CD4-positive, alpha-beta T cell treated with Interleukin-12 subunit alpha and Interleukin-12 subunit beta, for 1 hour (primary cell): Measurements from ENCODE around the gene NOTO.
A peak's percentile ranks its signal among the peaks of the same experiment; 100 is the strongest.
"Not testable (repeated sequence)": the region's sequence is repeated elsewhere in the genome, so short reads cannot be mapped to it uniquely, and the experiment has no call there.

Experiments
- DNase-seq: peaks from one replicate; pipeline ENCODE4 v3.0.0-alpha.2; 2020

The NOTO gene

DNA sequence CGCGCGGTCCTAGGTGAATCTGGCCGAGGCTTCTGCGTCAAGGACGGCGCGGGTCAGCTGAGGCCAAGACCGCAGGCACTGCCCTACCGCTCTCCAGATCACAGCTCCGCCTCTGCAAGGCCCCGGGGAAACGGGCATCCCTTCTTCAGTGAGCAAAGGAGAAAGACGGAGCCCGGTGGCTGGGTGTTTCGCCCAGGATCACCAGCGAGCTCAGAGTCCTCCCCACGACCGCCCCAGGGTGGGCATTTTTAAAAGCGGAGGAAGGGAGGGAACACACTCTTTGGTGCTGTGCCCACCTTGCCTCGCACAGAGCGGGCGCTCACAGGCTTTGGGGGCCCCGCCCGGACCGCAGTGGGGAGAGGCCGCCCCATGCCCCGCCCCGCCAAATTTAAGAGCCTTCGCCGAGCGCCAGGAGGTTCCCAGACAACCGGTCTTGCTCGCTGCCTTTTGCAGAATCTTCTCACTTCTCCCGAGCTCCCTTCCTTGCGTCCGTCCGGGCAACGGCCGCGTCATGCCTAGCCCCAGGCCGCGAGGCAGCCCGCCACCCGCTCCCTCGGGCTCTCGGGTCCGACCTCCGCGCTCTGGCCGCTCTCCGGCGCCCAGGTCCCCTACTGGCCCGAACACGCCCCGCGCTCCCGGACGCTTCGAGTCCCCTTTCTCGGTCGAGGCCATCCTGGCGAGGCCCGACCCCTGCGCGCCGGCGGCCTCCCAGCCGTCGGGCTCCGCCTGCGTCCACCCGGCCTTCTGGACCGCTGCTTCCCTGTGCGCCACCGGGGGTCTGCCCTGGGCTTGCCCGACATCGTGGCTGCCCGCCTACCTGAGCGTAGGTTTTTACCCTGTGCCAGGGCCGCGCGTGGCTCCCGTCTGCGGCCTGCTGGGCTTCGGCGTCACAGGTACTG, at the start of gene NOTO:
Gene NOTO, plus strand, starts transcription at position 419 of the 899 bp plus-strand sequence. Its CDS starts 93 bp downstream, at position 512.
- no peak for DNase-seq

GRCh38 chr2:73156539-73157124, 45.7 kb upstream of the NOTO start:
- DNase-seq = peak; percentile 38

DNA sequence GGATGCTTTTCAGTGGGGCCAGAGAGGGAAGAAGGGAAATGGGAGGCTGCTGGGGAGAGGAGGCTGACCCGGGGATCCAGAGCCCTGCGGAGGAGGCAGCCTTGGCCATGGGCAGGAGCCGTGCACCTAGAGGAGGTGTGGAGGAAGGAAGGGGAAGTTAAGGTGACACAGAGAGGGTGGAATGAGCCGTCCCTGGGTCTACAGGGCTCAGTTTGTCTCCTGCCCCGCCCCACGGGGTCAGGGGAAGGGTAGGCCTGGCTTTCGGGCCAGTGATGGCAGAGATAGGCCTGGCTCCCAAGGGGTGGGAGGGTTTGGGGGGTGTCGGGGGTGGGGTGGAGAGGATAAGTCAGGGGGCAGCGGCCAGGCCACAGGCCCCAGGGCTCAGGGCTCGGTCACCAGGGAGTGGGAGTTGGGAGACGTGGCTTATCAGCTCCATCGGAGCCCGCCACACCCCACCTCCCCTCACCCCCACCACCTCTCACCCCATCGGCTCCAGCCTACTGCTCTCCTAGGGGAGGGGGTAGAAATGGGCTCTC, 39.5 kb upstream of the NOTO start:
- DNase-seq = no peak

- peak; percentile 70 for DNase-seq
Measured at GRCh38 chr2:73163483-73164367, 38.6 kb upstream of the NOTO start.

DNA sequence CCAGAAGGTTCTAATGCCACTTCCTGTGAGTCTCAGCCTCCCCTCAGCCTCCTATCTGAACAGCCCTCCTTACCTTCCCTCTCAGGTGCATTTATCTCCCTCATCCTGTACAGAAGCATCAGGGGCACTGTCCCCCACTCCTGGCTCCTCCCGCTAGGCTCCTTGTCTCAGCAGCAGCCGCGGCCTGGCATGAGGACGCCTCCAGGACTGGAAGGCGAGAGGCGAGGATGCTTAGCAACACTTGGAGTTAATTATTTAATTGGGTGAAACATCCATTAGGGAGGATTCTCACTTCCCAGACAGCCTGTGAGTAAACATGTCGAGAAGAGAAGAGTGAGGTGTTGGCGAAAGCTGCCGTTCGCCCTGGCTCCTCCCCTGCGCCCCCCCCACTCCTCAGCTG, 36.4 kb upstream of the NOTO start:
- not testable (repeated sequence) for DNase-seq

- DNase-seq = not testable (repeated sequence)
Measured at GRCh38 chr2:73166813-73167212, 35.6 kb upstream of the NOTO start.

DNA sequence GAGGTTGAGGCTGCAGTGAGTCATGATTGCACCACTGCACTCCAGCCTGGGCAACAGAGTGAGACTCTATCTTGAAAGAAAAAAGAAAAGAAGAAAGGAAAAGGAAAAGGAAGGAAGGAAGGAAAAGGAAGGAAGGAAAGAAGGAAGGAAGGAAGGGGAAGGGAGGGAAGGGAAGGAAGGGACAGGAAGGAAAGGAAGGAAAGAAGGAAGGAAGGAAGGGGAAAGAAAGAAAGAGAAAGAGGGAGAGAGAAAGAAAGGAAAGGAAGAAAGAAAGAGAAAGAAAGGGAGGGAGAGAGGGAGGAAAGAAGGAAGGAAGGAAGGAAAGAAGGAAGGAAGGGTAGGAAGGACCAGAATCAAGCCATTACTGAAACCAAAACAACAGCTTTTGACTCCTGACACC, 34.0 kb upstream of the NOTO start:
- DNase-seq = not testable (repeated sequence)

DNA sequence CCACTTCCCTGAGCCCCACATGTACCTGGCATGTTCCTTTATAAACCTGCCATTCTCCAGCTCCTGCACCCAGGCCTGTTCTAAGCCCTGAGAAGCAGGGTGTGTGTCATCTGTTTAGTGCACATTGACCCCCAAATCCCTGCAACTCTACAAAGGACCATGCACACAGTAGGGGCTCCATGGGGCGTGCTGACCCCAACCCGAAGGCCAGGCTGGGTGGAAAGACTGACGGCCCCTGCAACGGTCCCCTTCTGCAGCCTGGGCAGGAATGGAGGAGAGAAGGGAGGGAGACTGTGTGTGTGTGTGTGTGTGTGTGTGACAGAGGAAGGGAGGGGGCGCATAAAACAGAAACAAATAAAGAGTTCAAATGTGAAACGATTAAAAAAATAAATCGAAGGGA, 32.0 kb upstream of the NOTO start:
- DNase-seq = not testable (repeated sequence)

- no peak for DNase-seq
Measured at GRCh38 chr2:73172963-73173362, 29.4 kb upstream of the NOTO start.

GRCh38 chr2:73173781-73174180, 28.6 kb upstream of the NOTO start:
- DNase-seq = no peak

DNA sequence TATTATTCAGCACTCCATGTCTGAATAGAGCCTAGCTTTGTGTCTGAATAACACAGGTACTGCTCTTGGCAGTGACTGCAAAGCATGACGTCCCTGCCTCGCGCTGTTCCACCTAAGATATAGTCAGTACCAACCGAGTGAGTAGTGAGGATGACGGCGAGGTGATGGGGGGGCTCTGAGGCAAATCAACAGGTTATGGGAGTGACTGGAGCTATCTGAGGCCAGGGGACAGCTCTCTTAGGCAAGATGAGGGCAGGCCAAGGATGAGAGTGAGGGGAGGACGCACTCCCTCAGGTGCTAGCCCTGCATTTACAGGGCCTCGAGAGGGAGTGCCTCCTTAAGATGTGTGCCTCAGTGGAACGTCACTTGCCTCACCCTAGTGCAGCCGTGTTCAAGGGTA, 28.1 kb upstream of the NOTO start:
- no peak for DNase-seq

GRCh38 chr2:73174941-73175662, 27.3 kb upstream of the NOTO start:
- no peak for DNase-seq

DNA sequence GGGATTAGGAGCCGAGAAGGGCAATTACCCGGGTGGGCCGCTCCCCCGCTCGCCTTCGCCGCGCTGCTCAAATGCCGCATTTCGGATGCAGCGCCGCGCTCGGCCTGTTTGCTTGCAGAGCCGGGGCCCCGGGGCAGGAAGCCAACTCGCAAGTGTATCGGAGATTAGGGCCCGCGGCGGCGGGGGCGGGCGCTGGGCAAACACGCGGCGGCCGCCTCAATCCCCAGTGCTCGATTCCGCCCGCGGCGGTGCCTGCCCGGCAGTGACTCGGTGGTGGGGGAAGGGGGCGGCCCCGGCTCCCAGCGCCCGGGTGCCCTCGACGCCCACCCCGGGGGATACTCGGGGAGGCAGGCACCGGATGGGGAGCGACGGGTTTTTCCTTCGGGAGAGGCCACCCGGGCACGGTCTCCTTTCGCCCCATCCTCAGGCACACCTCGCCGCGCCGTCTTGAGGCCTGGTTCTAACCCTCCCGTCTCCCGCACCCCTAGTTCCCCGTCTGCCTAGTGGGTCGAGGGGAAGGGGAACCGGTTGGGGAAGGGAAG, 26.6 kb upstream of the NOTO start:
- peak; percentile 66 for DNase-seq

GRCh38 chr2:73176205-73176880, 26.0 kb upstream of the NOTO start:
- no peak for DNase-seq

DNA sequence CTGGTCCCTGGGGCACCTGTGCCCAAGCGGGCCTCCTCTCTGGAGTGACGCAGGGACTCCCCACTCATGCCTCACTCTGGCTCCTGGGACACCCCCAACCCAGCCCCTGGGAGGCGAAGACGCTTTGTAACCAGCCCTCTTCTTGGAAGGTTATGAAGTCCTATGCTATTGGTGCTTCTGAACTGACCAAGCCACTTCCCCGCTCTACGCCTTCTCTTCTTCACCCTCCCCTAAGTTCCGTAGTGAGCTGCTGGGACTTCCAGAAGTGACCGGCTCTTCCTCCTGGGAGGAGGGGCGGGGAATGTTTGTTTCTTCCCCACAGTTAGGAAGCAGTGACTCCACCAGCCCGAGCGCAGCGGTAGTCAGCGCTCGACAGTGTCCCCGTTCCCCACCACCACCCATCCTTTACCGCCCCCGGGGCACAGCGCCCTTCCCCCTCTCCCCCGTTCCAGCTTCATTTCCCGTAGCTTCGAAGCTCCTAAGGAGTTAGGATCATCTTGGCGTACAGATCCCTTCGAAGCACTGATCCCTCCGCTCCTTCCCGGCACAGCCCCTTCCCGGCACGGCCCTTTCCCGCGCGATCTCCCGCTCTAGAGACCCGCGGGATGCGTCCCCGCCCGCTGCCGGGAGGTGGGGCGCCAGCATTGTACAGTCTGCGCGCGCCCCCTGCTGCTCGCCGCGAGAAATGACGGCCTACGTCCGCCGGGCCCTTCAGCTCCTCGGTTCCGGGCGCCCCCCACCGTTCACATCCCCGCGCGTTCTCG, 25.3 kb upstream of the NOTO start:
- DNase-seq = peak; percentile 89

GRCh38 chr2:73177645-73178255, 24.6 kb upstream of the NOTO start:
- DNase-seq = no peak

GRCh38 chr2:73185965-73186364, 16.4 kb upstream of the NOTO start:
- DNase-seq = no peak

DNA sequence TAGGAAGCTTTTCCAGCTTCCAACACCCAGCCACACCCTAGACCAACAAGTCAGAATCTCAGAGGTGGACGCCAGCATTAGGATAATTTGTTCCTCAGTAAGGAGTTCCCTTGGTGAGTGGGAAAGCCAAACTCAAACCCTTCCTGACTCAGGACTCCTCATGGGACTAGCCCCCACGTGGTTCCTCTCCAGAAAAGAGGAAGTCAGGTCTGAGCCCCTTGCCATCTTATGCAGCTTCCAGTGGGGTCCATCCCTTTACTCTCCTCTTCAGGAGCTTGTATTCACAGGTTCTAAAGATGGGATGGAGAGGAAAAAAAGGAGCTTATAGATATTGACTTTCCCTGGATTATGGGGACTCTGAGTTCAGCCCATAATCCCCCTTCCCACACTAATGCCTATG, 14.8 kb upstream of the NOTO start:
- no peak for DNase-seq

DNA sequence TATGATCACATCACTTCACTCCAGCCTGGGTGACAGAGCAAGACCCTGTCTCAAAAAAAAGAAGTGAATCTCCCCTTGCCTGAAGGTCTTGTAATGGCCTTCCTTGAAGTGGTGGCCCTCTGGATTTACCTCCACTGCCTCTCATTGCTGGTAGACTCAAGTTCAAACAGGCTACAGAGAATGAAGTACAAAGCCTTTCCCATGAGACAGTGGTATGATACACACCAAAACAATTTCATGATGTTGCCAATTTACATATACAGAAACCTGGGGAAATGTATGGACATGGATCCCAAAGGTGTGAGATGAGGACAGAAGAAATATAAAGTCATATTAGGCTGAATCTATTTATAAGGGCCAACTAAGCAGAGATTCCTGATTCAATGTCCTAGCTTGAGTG, 4.8 kb upstream of the NOTO start:
- no peak for DNase-seq

GRCh38 chr2:73200281-73200680, 2.1 kb upstream of the NOTO start:
- not testable (repeated sequence) for DNase-seq
